Sigmoid colon (tissue), 4 donors: ENCODE measurements around the gene FXYD3.

ENCODE experiments used
- EP300 ChIP-seq, 4 donors: sonication (generic); formaldehyde crosslinking; IDR thresholded peaks; one replicate each; pipeline ENCODE4 v1.6.1; 2017; ENCODE audit warnings: antibody characterized with exemption in 4 of 4
- POLR2A ChIP-seq, 2 donors: fragments of 450-650 bp; IDR thresholded peaks; one replicate each; pipeline ENCODE4 v1.6.1; 2016; ENCODE audit warnings: antibody characterized with exemption in 2 of 2, mild to moderate bottlenecking in 2 of 2, moderate library complexity in 2 of 2
- POLR2AphosphoS5 ChIP-seq, 4 donors: sonication (generic); formaldehyde crosslinking; IDR thresholded peaks; one replicate each; pipeline ENCODE4 v1.6.1; 2017; ENCODE audit warnings: antibody characterized with exemption in 4 of 4
- TF ChIP-seq, protein P1 (sequence below), 4 experiments: fragments of 450-650 bp in 3 of 4; fragments of 200-600 bp in 1 of 4; IDR thresholded peaks; one replicate each; pipeline ENCODE4 v1.5.1; 2016 to 2019; ENCODE audit warnings: antibody characterized with exemption in 4 of 4, mild to moderate bottlenecking in 3 of 4, moderate library complexity in 2 of 4

DNA sequence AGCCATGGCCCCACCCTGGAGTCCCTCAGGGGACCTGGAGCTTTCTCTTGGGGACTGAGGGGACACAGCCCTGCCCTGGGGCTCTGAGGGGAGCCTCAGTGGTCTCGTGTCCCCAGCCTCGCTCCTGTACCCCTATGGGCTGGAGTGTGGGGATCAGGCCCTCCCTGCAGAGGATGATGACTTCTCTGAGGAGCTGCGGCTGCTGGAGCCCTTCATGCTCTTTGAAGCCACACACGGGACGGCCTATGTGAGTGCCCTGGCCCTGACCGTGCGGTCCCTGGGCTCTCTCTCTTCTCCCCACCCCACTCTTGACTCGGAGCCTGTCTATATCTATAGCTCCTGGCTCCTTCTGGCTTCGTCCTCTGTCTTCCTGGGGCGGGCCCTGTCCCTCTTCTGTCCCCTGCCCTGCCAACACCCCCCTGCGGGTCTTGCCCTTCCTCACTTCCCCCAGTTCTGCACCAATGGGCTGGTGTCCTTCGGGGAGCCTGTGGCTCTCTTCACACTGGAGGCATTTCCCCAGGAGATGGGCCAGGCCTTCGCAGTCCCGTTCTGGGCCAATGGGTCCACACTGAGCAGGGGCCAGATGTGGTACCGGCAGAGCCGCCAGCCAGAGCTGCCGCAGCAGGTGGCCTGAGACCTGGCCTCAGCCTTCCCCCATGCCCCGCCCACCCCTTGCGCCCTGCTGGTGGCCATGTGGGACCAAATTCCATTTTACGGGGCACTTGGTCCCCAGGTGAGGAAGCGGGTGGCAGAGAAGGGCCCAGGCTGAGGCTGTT is 41.0 kb upstream of the FXYD3 start:
- TF ChIP-seq, protein P1, sequence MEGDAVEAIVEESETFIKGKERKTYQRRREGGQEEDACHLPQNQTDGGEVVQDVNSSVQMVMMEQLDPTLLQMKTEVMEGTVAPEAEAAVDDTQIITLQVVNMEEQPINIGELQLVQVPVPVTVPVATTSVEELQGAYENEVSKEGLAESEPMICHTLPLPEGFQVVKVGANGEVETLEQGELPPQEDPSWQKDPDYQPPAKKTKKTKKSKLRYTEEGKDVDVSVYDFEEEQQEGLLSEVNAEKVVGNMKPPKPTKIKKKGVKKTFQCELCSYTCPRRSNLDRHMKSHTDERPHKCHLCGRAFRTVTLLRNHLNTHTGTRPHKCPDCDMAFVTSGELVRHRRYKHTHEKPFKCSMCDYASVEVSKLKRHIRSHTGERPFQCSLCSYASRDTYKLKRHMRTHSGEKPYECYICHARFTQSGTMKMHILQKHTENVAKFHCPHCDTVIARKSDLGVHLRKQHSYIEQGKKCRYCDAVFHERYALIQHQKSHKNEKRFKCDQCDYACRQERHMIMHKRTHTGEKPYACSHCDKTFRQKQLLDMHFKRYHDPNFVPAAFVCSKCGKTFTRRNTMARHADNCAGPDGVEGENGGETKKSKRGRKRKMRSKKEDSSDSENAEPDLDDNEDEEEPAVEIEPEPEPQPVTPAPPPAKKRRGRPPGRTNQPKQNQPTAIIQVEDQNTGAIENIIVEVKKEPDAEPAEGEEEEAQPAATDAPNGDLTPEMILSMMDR (IDR thresholded peaks at IDR 0.05), result no peak
- TF ChIP-seq POLR2A (IDR thresholded peaks at IDR 0.05) (no peak), POLR2AphosphoS5 (IDR thresholded peaks at IDR 0.05) (no peak), EP300 (IDR thresholded peaks at IDR 0.05) (no peak)
